GM10248 (cell line): ENCODE results near the gene NR4A2.

Experiments
- CTCF ChIA-PET: fragments of 300-600 bp; sonication (Branson Sonifier 250); formaldehyde crosslinking; extraction: SDS; loops from one replicate; lab custom pipeline; 2021; ENCODE audit warnings: antibody characterized with exemption; lab: Yijun Ruan, JAX
- POLR2A ChIA-PET: fragments of 350-650 bp; sonication (Branson Sonifier 250); formaldehyde crosslinking; extraction: SDS; loops from one replicate; lab custom pipeline; 2020; ENCODE audit warnings: antibody characterized with exemption; lab: Yijun Ruan, JAX
- DNase-seq: peaks from one replicate; pipeline ENCODE4 v3.0.0; 2012; ENCODE audit errors: extremely low spot score
- CTCF ChIP-seq: IDR thresholded peaks from 2 replicates; pipeline ENCODE4 v1.5.1; 2012; ENCODE audit warnings: mild to moderate bottlenecking, low read depth; ENCODE audit errors: extremely low read depth, missing control alignments, control extremely low read depth

Gene NR4A2

GRCh38 chr2:156334496-156335478 lies 2.3 kb upstream of the NR4A2 start:
- peak; percentile 22 for TF ChIP-seq CTCF
- POLR2A ChIA-PET: interaction anchor here (0.6 to 1.0 kb wide), 6 partner anchors 8 to 267 kb away, joined by 3 to 6 read pairs (median 4); no protein-coding TSS in a partner anchor
- no peak for DNase-seq
- CTCF ChIA-PET: interaction anchor here (0.7 to 4.5 kb wide), 31 partner anchors 8 to 1080 kb away, joined by 3 to 51 read pairs (median 3); no protein-coding TSS in a partner anchor

GRCh38 chr2:156333951-156334495 lies 1.5 kb upstream of the NR4A2 start:
- TF ChIP-seq CTCF: no peak
- DNase-seq: no peak
- ChIA-PET POLR2A (interaction anchor here (0.6 to 1.0 kb wide), 5 partner anchors 8 to 110 kb away, joined by 3 to 6 read pairs (median 4); no protein-coding TSS in a partner anchor), CTCF (interaction anchor here (1.0 to 4.5 kb wide), 14 partner anchors 9 to 859 kb away, joined by 3 to 51 read pairs (median 8); no protein-coding TSS in a partner anchor)

- ChIA-PET CTCF (interaction anchor here (1.0 to 4.5 kb wide), 6 partner anchors 9 to 551 kb away, joined by 3 to 51 read pairs (median 8); no protein-coding TSS in a partner anchor), POLR2A (interaction anchor here (0.9 to 1.8 kb wide), 3 partner anchors 8 to 261 kb away, joined by 3 to 5 read pairs (median 4); no protein-coding TSS in a partner anchor)
- no peak for TF ChIP-seq CTCF
- DNase-seq: no peak
Measured at GRCh38 chr2:156333274-156333950, 891 bp upstream of the NR4A2 start.

GRCh38 chr2:156332284-156332533 lies 312 bp downstream of the NR4A2 start:
- no peak for DNase-seq
- TF ChIP-seq CTCF: no peak
- ChIA-PET POLR2A (interaction anchor here (0.9 to 1.8 kb wide), 3 partner anchors 9 to 262 kb away, joined by 3 to 5 read pairs (median 4); no protein-coding TSS in a partner anchor), CTCF (interaction anchor here (1.3 to 2.6 kb wide), 2 partner anchors 106 to 258 kb away, joined by 4 to 12 read pairs; no protein-coding TSS in a partner anchor)

GRCh38 chr2:156331572-156332283 lies 793 bp downstream of the NR4A2 start:
- CTCF ChIA-PET: interaction anchor here (1.3 to 2.6 kb wide), 2 partner anchors 107 to 258 kb away, joined by 4 to 12 read pairs; no protein-coding TSS in a partner anchor
- POLR2A ChIA-PET: interaction anchor here (1.5 to 1.8 kb wide), 2 partner anchors 9 to 11 kb away, joined by 4 to 5 read pairs; no protein-coding TSS in a partner anchor
- no peak for DNase-seq
- TF ChIP-seq CTCF: no peak
